T-cell (primary cell): ENCODE results near the gene SCARB1. TPM values are rescaled to one million over a fixed set of nuclear protein-coding genes. Genes with fewer than 3 reads are reported as not detected.

ENCODE experiments used
- ATAC-seq, 4 experiments: fragments of 200-7000 bp in 3 of 4; fragments of 150-1000 bp in 1 of 4; cut with Tn5 transposase; replicated peaks in 1 of 4; 1 replicate in 3 of 4; 2 replicates in 1 of 4; pipeline ENCODE4 v1.10.0; 2021; ENCODE audit warnings: moderate library complexity in 3 of 4, mild to moderate bottlenecking in 2 of 4, moderate number of reproducible peaks in 1 of 4
- CTCF ChIA-PET, 2 donors: fragments of 300-600 bp; sonication (Branson Sonifier 250); formaldehyde crosslinking; loops; one replicate each; lab custom pipeline; 2022; ENCODE audit warnings: antibody characterized with exemption in 2 of 2; lab: Charles Lee
- POLR2A ChIA-PET, 2 donors: fragments of 300-600 bp; sonication (Branson Sonifier 250); formaldehyde crosslinking; loops; one replicate each; lab custom pipeline; 2022; ENCODE audit warnings: antibody characterized with exemption in 2 of 2; lab: Charles Lee
- DNase-seq, 35 experiments: peaks; one replicate each; pipeline versions ENCODE4 v3.0.0 to v3.0.0-alpha.2; 2013 to 2023
- H3K27ac ChIP-seq: one replicate; pipeline ENCODE4 v1.5.1; 2013; ENCODE audit warnings: low read length
- H3K27me3 ChIP-seq, 2 experiments: replicated peaks in 1 of 2; 1 replicate in 1 of 2; 2 replicates in 1 of 2; pipeline versions ENCODE4 v1.6.1 to v1.7.0; 2013; ENCODE audit warnings: low read length in 1 of 2, mixed read lengths in 1 of 2; ENCODE audit not compliant: control insufficient read depth in 2 of 2, insufficient read depth in 2 of 2; ENCODE audit errors: extremely low read depth in 1 of 2
- H3K36me3 ChIP-seq, 2 donors: 1 replicate in 1 of 2; 2 replicates in 1 of 2; pipeline versions ENCODE4 v1.6.1 to v1.7.0; 2013; ENCODE audit warnings: low read length in 1 of 2; ENCODE audit not compliant: control insufficient read depth in 2 of 2, insufficient read depth in 1 of 2; ENCODE audit errors: extremely low read depth in 1 of 2
- H3K4me1 ChIP-seq, 2 experiments: 1 replicate in 1 of 2; 2 replicates in 1 of 2; pipeline versions ENCODE4 v1.6.1 to v1.7.0; 2013; ENCODE audit warnings: low read length in 2 of 2, mixed read lengths in 1 of 2; ENCODE audit not compliant: insufficient read depth in 2 of 2, control insufficient read depth in 1 of 2; ENCODE audit errors: extremely low read depth in 1 of 2
- H3K4me3 ChIP-seq, 2 donors: 1 replicate in 1 of 2; 2 replicates in 1 of 2; pipeline versions ENCODE4 v1.5.1 to v1.7.0; 2013; ENCODE audit warnings: mild to moderate bottlenecking in 2 of 2, low read length in 1 of 2, moderate library complexity in 1 of 2; ENCODE audit not compliant: control insufficient read depth in 1 of 2; ENCODE audit errors: extremely low read depth in 1 of 2
- H3K9me3 ChIP-seq: 2 replicates; pipeline ENCODE4 v1.7.0; 2013
- H3K27ac Mint-ChIP-seq, 2 donors: one replicate each; pipeline ENCODE4 v1.8.0; 2020 to 2021; ENCODE audit warnings: mild to moderate bottlenecking in 2 of 2, mixed read lengths in 2 of 2
- H3K27me3 Mint-ChIP-seq, 2 donors: one replicate each; pipeline ENCODE4 v1.8.0; 2021 to 2022; ENCODE audit warnings: mixed read lengths in 2 of 2
- H3K36me3 Mint-ChIP-seq: one replicate; pipeline ENCODE4 v1.8.0; 2021; ENCODE audit warnings: mixed read lengths
- H3K4me1 Mint-ChIP-seq, 3 donors: one replicate each; pipeline ENCODE4 v1.8.0; 2020 to 2022; ENCODE audit warnings: mixed read lengths in 3 of 3, mild to moderate bottlenecking in 1 of 3
- H3K4me3 Mint-ChIP-seq, 3 donors: one replicate each; pipeline ENCODE4 v1.8.0; 2020 to 2022; ENCODE audit warnings: mild to moderate bottlenecking in 3 of 3, mixed read lengths in 3 of 3, moderate library complexity in 3 of 3
- H3K9me3 Mint-ChIP-seq, 3 donors: one replicate each; pipeline ENCODE4 v1.8.0; 2020 to 2022; ENCODE audit warnings: mixed read lengths in 3 of 3
- WGBS: methylation state at CpG from one replicate; pipeline ENCODE4 v1.1.5; 2013; ENCODE audit warnings: missing lambda C conversion rate; ENCODE audit not compliant: insufficient coverage; 5-methylcytosine and 5-hydroxymethylcytosine counted together
- total RNA-seq, 35 experiments: library from RNA in 6 of 35; stranded (reverse) in 6 of 35; fragments of 120-200 nt in 1 of 35; gene quantifications; one replicate each; pipeline versions ENCODE4 v1.2.1 to v1.2.4 and lab custom pipeline; 2013 to 2026

Gene SCARB1
- total RNA-seq, 5 donors from 2014 or later (not counting 1 experiment from before 2014, with no cell fraction given) = 3.1 to 5.6 (median 4.5) TPM

GRCh38 chr12:124764870-124765580 lies 98.6 kb downstream of the SCARB1 start:
- Histone ChIP-seq H3K4me3 (no peak overlapping the region), H3K36me3 (no peaks in the 10 kb centered on the region), H3K9me3 (no peaks in the 10 kb centered on the region), H3K27me3 (peaks cover 0 to 24% of the 10 kb centered on the region in 2 experiments), H3K27ac (no peak overlapping the region), H3K4me1 (peaks cover 0 to 18% of the 10 kb centered on the region in 2 experiments)
- H3K4me1 Mint-ChIP-seq = peaks cover 9 to 17% (median 11%) of the 10 kb centered on the region in 3 donors
- H3K27me3 Mint-ChIP-seq = peaks cover 0 to 9% of the 10 kb centered on the region in 2 donors
- no peak overlapping the region for H3K4me3 Mint-ChIP-seq
- no peak overlapping the region for H3K27ac Mint-ChIP-seq
- H3K36me3 Mint-ChIP-seq = no peaks in the 10 kb centered on the region
- no peak for ATAC-seq
- H3K9me3 Mint-ChIP-seq = peaks cover 5 to 15% (median 6%) of the 10 kb centered on the region in 3 donors
- ChIA-PET POLR2A (no interaction called here), CTCF (interaction anchor here (0.6 to 2.8 kb wide), 7 partner anchors 9 to 729 kb away, joined by 3 to 11 read pairs (median 4); no protein-coding TSS in a partner anchor)
- WGBS = 100% methylated on average over 1 of the region's 2 CpGs
- DNase-seq = no peak

GRCh38 chr12:124764451-124764850 lies 99.2 kb downstream of the SCARB1 start:
- H3K4me3 Mint-ChIP-seq = no peak overlapping the region
- ChIA-PET POLR2A (no interaction called here), CTCF (interaction anchor here (0.7 to 2.2 kb wide), 3 partner anchors 9 to 728 kb away, joined by 4 to 5 read pairs (median 4); no protein-coding TSS in a partner anchor)
- H3K4me3 ChIP-seq = no peak overlapping the region
- H3K27me3 Mint-ChIP-seq = peaks cover 0 to 7% of the 10 kb centered on the region in 2 donors
- DNase-seq (peak in 3 of 35 experiments; percentile 10 to 53 (median 27)), ATAC-seq (no peak)
- H3K27ac Mint-ChIP-seq = no peak overlapping the region
- H3K27me3 ChIP-seq = peaks cover 0 to 22% of the 10 kb centered on the region in 2 experiments
- peaks cover 5 to 15% (median 6%) of the 10 kb centered on the region in 3 donors for H3K9me3 Mint-ChIP-seq
- peaks cover 0 to 18% of the 10 kb centered on the region in 2 experiments for H3K4me1 ChIP-seq
- H3K27ac ChIP-seq = no peak overlapping the region
- H3K36me3 ChIP-seq = no peaks in the 10 kb centered on the region
- no peaks in the 10 kb centered on the region for H3K36me3 Mint-ChIP-seq
- peaks cover 9 to 22% (median 11%) of the 10 kb centered on the region in 3 donors for H3K4me1 Mint-ChIP-seq
- H3K9me3 ChIP-seq = no peaks in the 10 kb centered on the region
- no CpG with 5 or more reads among the region's 3 CpGs for WGBS

DNA sequence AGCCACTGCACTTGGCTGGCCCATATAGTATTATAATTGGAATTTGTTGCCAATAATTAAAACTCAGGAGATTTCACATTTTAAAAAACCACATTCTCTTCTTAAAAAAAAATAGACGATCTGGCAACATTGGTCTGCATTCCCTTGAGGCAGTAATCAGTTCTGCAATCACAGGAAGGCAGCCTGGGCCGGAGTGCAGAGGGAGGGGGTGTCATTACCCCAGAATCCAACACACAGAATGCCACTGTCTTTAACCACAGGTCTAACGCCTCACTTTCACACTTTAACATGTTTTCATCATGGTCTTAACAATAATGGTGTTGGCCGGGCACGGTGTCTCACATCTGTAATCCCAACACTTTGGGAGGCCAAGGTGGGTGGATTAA lies 100.1 kb downstream of the SCARB1 start:
- H3K9me3 ChIP-seq = no peaks in the 10 kb centered on the region
- Mint-ChIP-seq H3K36me3 (no peaks in the 10 kb centered on the region), H3K27ac (no peak overlapping the region), H3K27me3 (peaks cover 0 to 6% of the 10 kb centered on the region in 2 donors), H3K4me1 (peaks cover 9 to 25% (median 11%) of the 10 kb centered on the region in 3 donors), H3K4me3 (no peak overlapping the region), H3K9me3 (peaks cover 5 to 15% (median 6%) of the 10 kb centered on the region in 3 donors)
- ChIA-PET POLR2A (no interaction called here), CTCF (interaction anchor here in 1 of 2 donors (0.7 kb wide), 1 partner anchor 63 kb away, joined by 3 read pairs; no protein-coding TSS in a partner anchor)
- WGBS = no CpG with 5 or more reads among the region's 5 CpGs
- H3K4me3 ChIP-seq = no peak overlapping the region
- peak in 3 of 35 experiments; percentile 15 to 44 (median 26) for DNase-seq
- ATAC-seq = no peak
- H3K27ac ChIP-seq = no peak overlapping the region
- peaks cover 0 to 18% of the 10 kb centered on the region in 2 experiments for H3K4me1 ChIP-seq
- H3K36me3 ChIP-seq = no peaks in the 10 kb centered on the region
- peaks cover 0 to 23% of the 10 kb centered on the region in 2 experiments for H3K27me3 ChIP-seq

- CTCF ChIA-PET = interaction anchor here (0.7 to 0.9 kb wide), 2 partner anchors 64 to 723 kb away, joined by 3 read pairs; no protein-coding TSS in a partner anchor
- no peak overlapping the region for H3K27ac Mint-ChIP-seq
- WGBS = 29% methylated on average over 4 of the region's 13 CpGs
These were observed 100.7 kb downstream of the SCARB1 start for GRCh38 chr12:124762791-124763593.

DNA sequence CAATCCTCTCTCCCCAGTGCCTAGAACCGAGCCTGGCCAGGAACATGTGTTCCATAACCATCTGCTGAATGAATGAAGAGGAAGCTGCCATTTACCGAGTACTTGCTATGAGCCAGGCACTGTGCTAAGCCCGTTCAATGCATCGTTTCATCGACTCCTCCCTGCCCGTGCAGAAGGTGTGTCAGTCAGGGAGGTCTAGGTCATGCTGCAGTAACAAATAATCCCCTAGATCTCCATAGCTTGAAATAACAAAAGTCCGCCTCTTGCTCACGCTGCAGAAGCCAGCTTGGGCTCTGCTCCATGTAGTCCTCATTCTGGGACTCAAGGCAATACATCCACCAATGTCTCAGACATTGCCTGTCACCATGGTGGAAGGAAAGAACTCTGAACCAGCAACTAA lies 101.3 kb downstream of the SCARB1 start:
- Mint-ChIP-seq H3K27me3 (peaks cover 0 to 6% of the 10 kb centered on the region in 2 donors), H3K4me3 (no peak overlapping the region), H3K36me3 (no peaks in the 10 kb centered on the region), H3K4me1 (peaks cover 9 to 23% (median 10%) of the 10 kb centered on the region in 3 donors), H3K27ac (no peak overlapping the region), H3K9me3 (peaks cover 5 to 15% (median 6%) of the 10 kb centered on the region in 3 donors)
- DNase-seq = no peak
- H3K27me3 ChIP-seq = peaks cover 0 to 28% of the 10 kb centered on the region in 2 experiments
- no peak overlapping the region for H3K27ac ChIP-seq
- ChIA-PET CTCF (interaction anchor here in 1 of 2 donors (0.9 kb wide), 1 partner anchor 723 kb away, joined by 3 read pairs; no protein-coding TSS in a partner anchor), POLR2A (interaction anchor here in 1 of 2 donors (0.6 kb wide), 1 partner anchor 269 kb away, joined by 4 read pairs; no protein-coding TSS in a partner anchor)
- no peak overlapping the region for H3K4me3 ChIP-seq
- H3K4me1 ChIP-seq = peaks cover 0 to 17% of the 10 kb centered on the region in 2 experiments
- H3K9me3 ChIP-seq = no peaks in the 10 kb centered on the region
- WGBS = 93% methylated on average over 5 of the region's 8 CpGs
- H3K36me3 ChIP-seq = peaks cover 0 to 4% of the 10 kb centered on the region in 2 donors
- no peak for ATAC-seq

More at GRCh38 chr12:124762791-124763593, 100.7 kb downstream of the SCARB1 start:
- Histone ChIP-seq H3K4me1 (peaks cover 0 to 18% of the 10 kb centered on the region in 2 experiments), H3K9me3 (no peaks in the 10 kb centered on the region), H3K4me3 (no peak overlapping the region), H3K27me3 (peaks cover 0 to 26% of the 10 kb centered on the region in 2 experiments), H3K36me3 (peaks cover 0 to 3% of the 10 kb centered on the region in 2 donors), H3K27ac (no peak overlapping the region)
- DNase-seq (no peak), ATAC-seq (no peak)
- peaks cover 0 to 6% of the 10 kb centered on the region in 2 donors for H3K27me3 Mint-ChIP-seq
- peaks cover 5 to 15% (median 6%) of the 10 kb centered on the region in 3 donors for H3K9me3 Mint-ChIP-seq
- POLR2A ChIA-PET = interaction anchor here in 1 of 2 donors (0.6 kb wide), 1 partner anchor 269 kb away, joined by 4 read pairs; no protein-coding TSS in a partner anchor
- H3K4me1 Mint-ChIP-seq = peaks cover 9 to 25% (median 11%) of the 10 kb centered on the region in 3 donors
- H3K36me3 Mint-ChIP-seq = no peaks in the 10 kb centered on the region
- H3K4me3 Mint-ChIP-seq = no peak overlapping the region
